ENCODE results near the gene GJC2. TPM values are rescaled to one million over a fixed set of nuclear protein-coding genes. Genes with fewer than 3 reads are reported as not detected.

Gene GJC2
- total and polyA plus RNA-seq, 11 donors: 0.40 to 3.8 (median 0.78) TPM

DNA sequence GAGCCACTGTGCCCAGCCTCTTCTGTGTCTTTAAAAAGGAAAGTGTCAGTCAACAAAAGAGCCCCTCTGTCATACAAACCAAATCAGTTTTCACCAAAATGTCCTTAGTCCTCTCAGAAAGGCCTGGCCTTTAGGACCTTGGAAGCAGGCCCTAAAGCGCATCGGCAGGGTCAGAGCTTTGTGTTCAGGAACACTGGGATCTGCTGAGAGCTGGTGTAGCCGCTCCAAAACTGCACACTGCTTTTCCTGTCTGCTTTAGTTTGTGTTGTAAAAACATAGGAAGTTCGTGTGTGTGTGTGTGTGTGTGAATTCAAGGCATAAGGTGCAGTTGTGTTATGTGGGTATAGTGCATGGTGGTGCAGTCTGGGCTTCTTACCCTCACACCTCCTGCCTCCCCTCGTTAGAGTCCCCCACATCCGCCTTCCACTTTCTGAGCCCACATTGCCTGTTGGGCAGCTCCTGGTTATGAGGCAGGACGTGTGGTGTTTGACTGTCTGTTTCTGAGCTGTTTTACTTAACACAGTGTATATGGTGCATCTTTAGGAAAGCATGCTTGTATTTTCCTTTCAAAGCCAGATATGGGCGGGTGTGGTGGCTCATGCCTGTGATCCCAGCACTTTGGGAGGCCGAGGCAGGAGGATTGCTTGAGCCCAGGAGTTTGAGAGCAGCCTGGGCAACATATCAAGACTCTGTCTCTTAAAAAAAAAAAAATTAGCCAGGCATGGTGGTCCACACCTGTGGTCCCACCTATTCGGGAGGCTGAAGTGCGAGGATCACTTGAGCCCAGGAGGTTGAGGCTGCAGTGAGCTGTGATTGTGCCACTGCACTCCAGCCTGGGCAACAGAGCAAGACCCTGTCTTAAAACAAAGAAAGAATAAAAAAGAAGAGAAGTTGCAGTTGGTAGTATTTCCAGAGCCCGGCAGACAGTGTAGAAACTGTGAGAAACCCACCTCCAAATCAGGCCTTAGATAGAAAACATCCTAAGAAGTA lies 28.3 kb downstream of the GJC2 start:
- no peaks in the 10 kb centered on the region for H3K27me3 ChIP-seq
- no peak for DNase-seq
- peaks cover 0 to 30% (median 8%) of the 10 kb centered on the region in 12 donors for H3K4me1 ChIP-seq
- no peak for ATAC-seq
- TF ChIP-seq, protein P1, sequence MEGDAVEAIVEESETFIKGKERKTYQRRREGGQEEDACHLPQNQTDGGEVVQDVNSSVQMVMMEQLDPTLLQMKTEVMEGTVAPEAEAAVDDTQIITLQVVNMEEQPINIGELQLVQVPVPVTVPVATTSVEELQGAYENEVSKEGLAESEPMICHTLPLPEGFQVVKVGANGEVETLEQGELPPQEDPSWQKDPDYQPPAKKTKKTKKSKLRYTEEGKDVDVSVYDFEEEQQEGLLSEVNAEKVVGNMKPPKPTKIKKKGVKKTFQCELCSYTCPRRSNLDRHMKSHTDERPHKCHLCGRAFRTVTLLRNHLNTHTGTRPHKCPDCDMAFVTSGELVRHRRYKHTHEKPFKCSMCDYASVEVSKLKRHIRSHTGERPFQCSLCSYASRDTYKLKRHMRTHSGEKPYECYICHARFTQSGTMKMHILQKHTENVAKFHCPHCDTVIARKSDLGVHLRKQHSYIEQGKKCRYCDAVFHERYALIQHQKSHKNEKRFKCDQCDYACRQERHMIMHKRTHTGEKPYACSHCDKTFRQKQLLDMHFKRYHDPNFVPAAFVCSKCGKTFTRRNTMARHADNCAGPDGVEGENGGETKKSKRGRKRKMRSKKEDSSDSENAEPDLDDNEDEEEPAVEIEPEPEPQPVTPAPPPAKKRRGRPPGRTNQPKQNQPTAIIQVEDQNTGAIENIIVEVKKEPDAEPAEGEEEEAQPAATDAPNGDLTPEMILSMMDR (IDR thresholded peaks at IDR 0.05): no peak
- no peak for TF ChIP-seq POLR2A (IDR thresholded peaks at IDR 0.05)
- H3K9me3 ChIP-seq: no peaks in the 10 kb centered on the region
- peak overlapping the region in 2 of 12 donors; percentile 41 to 45 for H3K27ac ChIP-seq
- intact Hi-C loops (cut with DNase I): loop anchor here in 1 of 10 donors (10.0 kb wide), 1 partner anchor 53 kb away; no protein-coding TSS in a partner anchor
- H3K4me3 ChIP-seq: no peak overlapping the region
- peaks cover 0 to 19% (median 6%) of the 10 kb centered on the region in 9 donors for H3K36me3 ChIP-seq
- 89 to 92% (median 91%) methylated on average over 12 of the region's 12 CpGs for WGBS, 4 donors

DNA sequence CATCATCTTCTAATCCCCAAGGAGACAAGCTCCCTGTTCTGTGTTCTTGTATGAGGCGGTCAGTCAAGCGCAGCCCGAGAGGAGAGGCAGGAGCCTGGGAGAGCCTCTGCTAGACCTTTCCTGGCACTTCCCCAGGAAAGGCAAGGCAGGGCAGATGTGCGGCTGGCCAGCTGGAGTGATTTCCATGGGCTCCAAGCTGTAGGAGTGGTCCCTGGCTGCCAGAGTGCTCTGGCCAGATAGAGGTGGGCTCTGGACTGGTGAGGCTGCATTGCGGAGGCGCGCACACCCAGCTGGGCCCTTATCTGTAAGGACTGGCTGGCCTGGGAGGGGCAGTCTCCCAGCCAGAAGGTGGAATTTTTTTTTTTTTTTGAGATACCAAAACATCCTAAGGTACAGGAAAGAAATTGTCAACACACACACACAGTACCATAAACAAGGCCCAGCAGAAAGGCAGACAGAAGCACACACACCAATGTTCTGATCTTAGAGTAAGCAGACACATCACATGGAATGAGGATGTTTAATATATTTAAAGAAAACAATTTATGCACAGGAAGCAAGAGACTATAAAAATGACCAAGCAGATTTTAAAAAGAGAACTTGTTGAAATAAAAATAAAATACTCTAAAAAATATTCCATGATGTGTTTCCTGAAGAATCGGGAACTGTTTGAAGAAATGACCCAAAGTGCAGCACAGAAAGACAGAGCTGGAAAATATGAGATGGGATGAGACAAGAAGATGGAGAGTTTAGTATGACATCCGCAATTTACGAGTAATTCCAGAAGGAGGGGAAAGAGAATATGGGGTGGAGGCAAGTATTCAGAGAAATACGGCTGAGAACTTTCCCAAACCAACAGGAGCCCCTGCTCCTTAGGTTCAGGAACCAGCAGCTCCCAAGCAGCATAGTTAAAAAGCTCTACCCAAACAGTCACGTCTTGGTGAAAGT lies 29.3 kb downstream of the GJC2 start:
- TF ChIP-seq, protein P1 (IDR thresholded peaks at IDR 0.05): no peak
- no peak for TF ChIP-seq POLR2A (IDR thresholded peaks at IDR 0.05)
- WGBS, 4 donors: 72 to 82% (median 76%) methylated on average over 12 of the region's 12 CpGs
- peaks cover 0 to 24% (median 8%) of the 10 kb centered on the region in 12 donors for H3K4me1 ChIP-seq
- ATAC-seq (no peak), DNase-seq (no peak)
- peaks cover 0 to 19% (median 6%) of the 10 kb centered on the region in 9 donors for H3K36me3 ChIP-seq
- H3K27me3 ChIP-seq: no peaks in the 10 kb centered on the region
- intact Hi-C loops (cut with DNase I): loop anchor here in 1 of 10 donors (10.0 kb wide), 1 partner anchor 54 kb away; no protein-coding TSS in a partner anchor
- no peaks in the 10 kb centered on the region for H3K9me3 ChIP-seq
- H3K27ac ChIP-seq: peak overlapping the region in 2 of 12 donors; percentile 41 to 45
- no peak overlapping the region for H3K4me3 ChIP-seq

DNA sequence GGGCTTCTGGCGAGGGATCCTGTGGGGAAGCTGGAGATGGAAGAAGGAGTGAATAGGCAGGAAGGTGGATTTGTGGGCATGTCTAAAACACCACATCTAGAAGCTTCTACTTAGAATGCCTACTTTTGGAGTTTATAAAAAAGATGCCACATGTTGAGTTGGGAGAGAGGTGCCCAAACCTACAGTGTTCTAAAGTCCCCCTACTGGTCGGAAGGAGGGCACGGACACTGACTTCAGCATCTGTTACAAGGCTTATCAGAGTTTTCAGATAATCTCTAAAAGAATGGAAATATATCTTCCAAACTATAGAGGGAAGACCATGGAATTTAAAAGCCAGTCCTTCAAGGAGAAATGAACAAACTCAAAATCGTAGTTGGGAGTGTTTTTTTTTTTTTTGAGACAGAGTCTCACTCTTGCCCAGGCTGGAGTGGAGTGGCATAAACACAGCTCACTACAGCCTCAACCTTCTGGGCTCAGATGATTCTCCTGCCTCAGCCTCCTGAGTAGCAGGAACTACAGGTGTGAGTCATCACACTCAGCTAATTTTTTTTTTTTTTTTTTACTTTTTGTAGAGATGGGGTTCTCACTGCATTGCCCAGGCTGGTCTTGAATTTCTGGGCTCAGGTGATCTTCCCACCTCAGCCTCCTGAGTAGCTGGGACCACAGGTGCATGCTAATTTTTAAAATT lies 30.7 kb downstream of the GJC2 start:
- H3K27me3 ChIP-seq: no peaks in the 10 kb centered on the region
- H3K4me3 ChIP-seq: no peak overlapping the region
- DNase-seq (no peak), ATAC-seq (no peak)
- no peak for TF ChIP-seq POLR2A (IDR thresholded peaks at IDR 0.05)
- TF ChIP-seq, protein P1 (IDR thresholded peaks at IDR 0.05): peak in 5 of 12 donors; percentile 6 to 35 (median 24)
- WGBS, 4 donors: 78 to 89% (median 84%) methylated on average over 4 of the region's 4 CpGs
- H3K9me3 ChIP-seq: no peaks in the 10 kb centered on the region
- no peak overlapping the region for H3K27ac ChIP-seq
- H3K36me3 ChIP-seq: peaks cover 0 to 11% (median 0%) of the 10 kb centered on the region in 9 donors
- intact Hi-C loops (cut with DNase I): no loop called here
- H3K4me1 ChIP-seq: peaks cover 0 to 16% (median 8%) of the 10 kb centered on the region in 12 donors
